ENCODE results near the gene ADGRV1. TPM values are rescaled to one million over a fixed set of nuclear protein-coding genes. Genes with fewer than 3 reads are reported as not detected.

ADGRV1 gene
- total and polyA plus RNA-seq, 2 donors (not counting 3 experiments of a cell fraction or from before 2014, with no cell fraction given) = 0.11 to 0.55 TPM

GRCh38 chr5:90510438-90510837 lies 48.2 kb upstream of the ADGRV1 start:
- TF ChIP-seq JUN (IDR thresholded peaks at IDR 0.05; ENCODE audit: borderline replicate concordance, insufficient read depth, insufficient read length, low read depth) (no peak), EZH2 (IDR thresholded peaks at IDR 0.05; ENCODE audit: borderline replicate concordance, low read depth, low read length, severe bottlenecking) (no peak), GATA2 (IDR thresholded peaks at IDR 0.05; ENCODE audit: insufficient read depth, insufficient read length, low read depth, low read length) (no peak), FOS (IDR thresholded peaks at IDR 0.05; ENCODE audit: borderline replicate concordance, insufficient read depth, low read length) (no peak), MAX (IDR thresholded peaks at IDR 0.05; ENCODE audit: insufficient read depth, insufficient read length) (no peak), POLR2A (IDR thresholded peaks at IDR 0.05; ENCODE audit: low read depth, low read length) (no peak), POLR2AphosphoS5 (IDR thresholded peaks at IDR 0.05; ENCODE audit: insufficient read depth, low read depth, low read length) (no peak), MYC (IDR thresholded peaks at IDR 0.05; ENCODE audit: low read depth, low read length) (no peak)
- TF ChIP-seq, protein P1, sequence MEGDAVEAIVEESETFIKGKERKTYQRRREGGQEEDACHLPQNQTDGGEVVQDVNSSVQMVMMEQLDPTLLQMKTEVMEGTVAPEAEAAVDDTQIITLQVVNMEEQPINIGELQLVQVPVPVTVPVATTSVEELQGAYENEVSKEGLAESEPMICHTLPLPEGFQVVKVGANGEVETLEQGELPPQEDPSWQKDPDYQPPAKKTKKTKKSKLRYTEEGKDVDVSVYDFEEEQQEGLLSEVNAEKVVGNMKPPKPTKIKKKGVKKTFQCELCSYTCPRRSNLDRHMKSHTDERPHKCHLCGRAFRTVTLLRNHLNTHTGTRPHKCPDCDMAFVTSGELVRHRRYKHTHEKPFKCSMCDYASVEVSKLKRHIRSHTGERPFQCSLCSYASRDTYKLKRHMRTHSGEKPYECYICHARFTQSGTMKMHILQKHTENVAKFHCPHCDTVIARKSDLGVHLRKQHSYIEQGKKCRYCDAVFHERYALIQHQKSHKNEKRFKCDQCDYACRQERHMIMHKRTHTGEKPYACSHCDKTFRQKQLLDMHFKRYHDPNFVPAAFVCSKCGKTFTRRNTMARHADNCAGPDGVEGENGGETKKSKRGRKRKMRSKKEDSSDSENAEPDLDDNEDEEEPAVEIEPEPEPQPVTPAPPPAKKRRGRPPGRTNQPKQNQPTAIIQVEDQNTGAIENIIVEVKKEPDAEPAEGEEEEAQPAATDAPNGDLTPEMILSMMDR (IDR thresholded peaks at IDR 0.05; ENCODE audit: extremely low read depth in 1 of 2, insufficient read depth in 1 of 2, low read depth in 1 of 2, low read length in 2 of 2) = no peak
- intact Hi-C loops (cut with micrococcal nuclease) = no loop called here

More at GRCh38 chr5:90510438-90510837, 48.2 kb upstream of the ADGRV1 start:
- no peaks in the 10 kb centered on the region for H3K79me2 ChIP-seq (ENCODE audit: control insufficient read depth, insufficient read depth, low read length)
- no peak overlapping the region for H2AFZ ChIP-seq (ENCODE audit: low read depth, low read length)
- no peaks in the 10 kb centered on the region for H3K36me3 ChIP-seq (ENCODE audit: control insufficient read depth in 2 of 2, extremely low read depth in 1 of 2, insufficient read depth in 2 of 2, low read length in 2 of 2)
- no peaks in the 10 kb centered on the region for H3K9me3 ChIP-seq (replicated peaks; ENCODE audit: control insufficient read depth, insufficient read depth, low read length)
- no peak overlapping the region for H3K4me3 ChIP-seq (replicated peaks in 1 of 3; ENCODE audit: insufficient read depth in 1 of 3, low read depth in 1 of 3, low read length in 3 of 3)
- H3K9me1 ChIP-seq (replicated peaks; ENCODE audit: control insufficient read depth, extremely low read depth, insufficient read depth, low read length) = no peaks in the 10 kb centered on the region
- H3K4me2 ChIP-seq (ENCODE audit: insufficient read depth, low read length) = no peak overlapping the region
- H3K4me1 ChIP-seq (ENCODE audit: control insufficient read depth, extremely low read depth, insufficient read depth, low read length) = no peaks in the 10 kb centered on the region
- no peak for DNase-seq (ENCODE audit: low read depth, low spot score)
- FAIRE-seq = no peak
- no TSS peak for BruUV-seq (replicated peaks)
- H3K9ac ChIP-seq (replicated peaks; ENCODE audit: extremely low read depth, insufficient read depth, low read length) = no peak overlapping the region
- H3K27me3 ChIP-seq (ENCODE audit: control insufficient read depth in 2 of 2, insufficient read depth in 2 of 2, low read length in 2 of 2) = no peaks in the 10 kb centered on the region
- no peak overlapping the region for H3K27ac ChIP-seq (ENCODE audit: insufficient read depth, low read depth, low read length)
- POLR2A ChIA-PET = no interaction called here
- no peaks in the 10 kb centered on the region for H4K20me1 ChIP-seq (replicated peaks; ENCODE audit: control insufficient read depth, extremely low read depth, insufficient read depth, low read length)
- CTCF ChIA-PET = no interaction called here
- dilution Hi-C loops (cut with MboI; ENCODE audit: extremely low pct_ligation_motif_present, low sequenced_read_pairs) = no loop called here
